Upper lobe of right lung (tissue), 1 donor: Measurements from ENCODE around the gene DUSP2. TPM values are rescaled to one million over a fixed set of nuclear protein-coding genes. Genes with fewer than 3 reads are reported as not detected.
"Not testable (repeated sequence)": the region's sequence is repeated elsewhere in the genome, so short reads cannot be mapped to it uniquely, and the experiment has no call there.

Source experiments
- ATAC-seq: fragments of 200-7000 bp; cut with Tn5 transposase; one replicate; pipeline ENCODE4 v1.9.1; 2020; ENCODE audit warnings: mild to moderate bottlenecking, moderate library complexity
- DNase-seq: peaks from one replicate; pipeline ENCODE4 v3.0.0-alpha.2; 2020
- H3K27ac ChIP-seq: fragments of 200-600 bp; one replicate; pipeline ENCODE4 v1.8.0; 2022
- H3K27me3 ChIP-seq: fragments of 200-600 bp; one replicate; pipeline ENCODE4 v1.8.0; 2022; ENCODE audit warnings: mild to moderate bottlenecking
- H3K36me3 ChIP-seq: fragments of 200-600 bp; one replicate; pipeline ENCODE4 v1.8.0; 2022
- H3K4me1 ChIP-seq: fragments of 200-600 bp; one replicate; pipeline ENCODE4 v1.8.0; 2022
- H3K4me3 ChIP-seq: fragments of 200-600 bp; one replicate; pipeline ENCODE4 v1.8.0; 2022; ENCODE audit warnings: mild to moderate bottlenecking
- H3K9me3 ChIP-seq: fragments of 200-600 bp; one replicate; pipeline ENCODE4 v1.8.0; 2022
- CTCF ChIP-seq: fragments of 200-600 bp; IDR thresholded peaks from one replicate; pipeline ENCODE4 v1.8.0; 2022; ENCODE audit warnings: antibody characterized with exemption
- intact Hi-C: fragments of 100-400 bp; cut with DNase I; formaldehyde crosslinking; loops from one replicate; pipeline ENCODE4 v1.11.0; 2022
- total RNA-seq: library from RNA; stranded (reverse); fragmentation: NEBNext Ultra II Directional; extraction: Animal tissue kit (Norgen Biotek cat#: 25700); gene quantifications from one replicate; pipeline ENCODE4 v1.2.1, GENCODE V29; 2021
- donor health status: DM: no; HTN: yes; CAD: no; lungs with severe emphysema.

The DUSP2 gene
- total RNA-seq, 1 donor from 2014 or later: 4.4 TPM

- Histone ChIP-seq H3K4me3 (no peak overlapping the region), H3K27me3 (peaks cover 4% of the 10 kb centered on the region), H3K4me1 (peaks cover 17% of the 10 kb centered on the region), H3K9me3 (no peaks in the 10 kb centered on the region), H3K36me3 (no peaks in the 10 kb centered on the region), H3K27ac (peak overlapping the region; percentile 17)
- DNase-seq (no peak), ATAC-seq (no peak)
- intact Hi-C loops: no loop called here
- TF ChIP-seq CTCF: no peak
Measured at GRCh38 chr2:96142217-96143113, 2.8 kb downstream of the DUSP2 start.

DNA sequence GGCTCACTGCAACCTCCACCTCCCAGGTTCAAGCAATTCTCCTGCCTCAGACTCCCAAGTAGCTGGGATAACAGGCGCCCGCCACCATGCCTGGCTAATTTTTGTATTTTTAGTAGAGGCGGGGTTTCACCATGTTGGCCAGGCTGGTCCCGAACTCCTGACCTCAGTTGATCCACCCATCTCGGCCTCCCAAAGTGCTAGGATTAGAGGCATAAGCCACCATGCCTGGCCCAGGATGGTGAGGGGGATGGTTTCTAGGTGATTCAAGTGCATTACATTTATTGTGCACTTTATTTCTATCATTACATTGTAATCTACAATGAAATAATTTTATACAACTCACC is 3.6 kb downstream of the DUSP2 start:
- H3K27ac ChIP-seq, intact Hi-C loops, H3K27me3 ChIP-seq, DNase-seq, H3K9me3 ChIP-seq, ATAC-seq, H3K4me3 ChIP-seq, H3K36me3 ChIP-seq: not testable (repeated sequence)
- peaks cover 17% of the 10 kb centered on the region for H3K4me1 ChIP-seq

GRCh38 chr2:96140941-96141623 is 4.2 kb downstream of the DUSP2 start:
- ATAC-seq: no peak
- intact Hi-C loops: no loop called here
- Histone ChIP-seq H3K36me3 (no peaks in the 10 kb centered on the region), H3K4me3 (no peak overlapping the region), H3K4me1 (peaks cover 17% of the 10 kb centered on the region), H3K27ac (no peak overlapping the region), H3K9me3 (no peaks in the 10 kb centered on the region), H3K27me3 (peaks cover 4% of the 10 kb centered on the region)
- TF ChIP-seq CTCF: no peak
- no peak for DNase-seq

DNA sequence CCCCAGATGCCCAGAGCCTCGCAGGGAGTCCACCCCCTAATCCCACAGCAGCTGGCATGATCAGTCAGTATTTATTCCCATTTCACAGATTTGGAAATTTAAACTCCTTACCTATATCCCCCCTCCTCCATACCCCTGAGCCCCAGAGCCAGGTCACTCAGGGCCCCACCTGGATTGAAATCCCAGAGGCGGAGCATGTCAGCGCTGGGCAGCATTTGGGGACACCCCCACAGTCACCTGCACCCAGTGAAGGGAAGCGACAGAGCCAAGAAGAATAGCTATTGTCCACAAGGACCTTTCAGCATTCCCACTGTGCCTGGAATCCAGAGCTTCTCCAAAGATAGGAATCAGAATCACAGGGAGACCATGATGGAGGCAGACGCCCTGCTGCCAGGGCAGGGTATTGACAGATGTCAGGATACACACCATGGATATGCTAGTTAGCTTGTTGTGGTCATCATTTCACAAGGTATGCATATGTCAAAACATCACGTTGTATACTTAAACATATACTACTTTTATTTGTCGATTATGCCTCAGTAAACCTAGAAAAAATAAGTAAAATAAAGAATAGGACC is 6.0 kb downstream of the DUSP2 start:
- Histone ChIP-seq H3K27ac (no peak overlapping the region), H3K4me1 (peaks cover 6% of the 10 kb centered on the region), H3K9me3 (no peaks in the 10 kb centered on the region), H3K4me3 (no peak overlapping the region), H3K27me3 (peaks cover 4% of the 10 kb centered on the region), H3K36me3 (no peaks in the 10 kb centered on the region)
- TF ChIP-seq CTCF: no peak
- no peak for ATAC-seq
- no peak for DNase-seq
- intact Hi-C loops: no loop called here

- Histone ChIP-seq H3K27me3 (peaks cover 2% of the 10 kb centered on the region), H3K4me1 (no peaks in the 10 kb centered on the region), H3K27ac (no peak within 1 kb of the TSS), H3K36me3 (no peaks in the 10 kb centered on the region), H3K4me3 (no peak within 1 kb of the TSS), H3K9me3 (no peaks in the 10 kb centered on the region)
- intact Hi-C loops: no loop called here
- peak; percentile 49 for TF ChIP-seq CTCF
- DNase-seq (peak; percentile 85), ATAC-seq (peak; percentile 74)
Measured at GRCh38 chr2:96138179-96139145, 6.8 kb downstream of the DUSP2 start, which contains the start of gene ASTL. TSS of gene ASTL (minus strand) at chr2:96138502. CDS start at chr2:96138436, 66 bp downstream.
